Germinal center (tissue), 1 donor: ENCODE measurements around the gene TSC2.
"Not testable (repeated sequence)": the region's sequence is repeated elsewhere in the genome, so short reads cannot be mapped to it uniquely, and the experiment has no call there.

ENCODE experiments used
- DNase-seq: peaks from one replicate; pipeline ENCODE4 v3.0.0; 2012; ENCODE audit warnings: mixed read lengths, low spot score

TSC2 gene

DNA sequence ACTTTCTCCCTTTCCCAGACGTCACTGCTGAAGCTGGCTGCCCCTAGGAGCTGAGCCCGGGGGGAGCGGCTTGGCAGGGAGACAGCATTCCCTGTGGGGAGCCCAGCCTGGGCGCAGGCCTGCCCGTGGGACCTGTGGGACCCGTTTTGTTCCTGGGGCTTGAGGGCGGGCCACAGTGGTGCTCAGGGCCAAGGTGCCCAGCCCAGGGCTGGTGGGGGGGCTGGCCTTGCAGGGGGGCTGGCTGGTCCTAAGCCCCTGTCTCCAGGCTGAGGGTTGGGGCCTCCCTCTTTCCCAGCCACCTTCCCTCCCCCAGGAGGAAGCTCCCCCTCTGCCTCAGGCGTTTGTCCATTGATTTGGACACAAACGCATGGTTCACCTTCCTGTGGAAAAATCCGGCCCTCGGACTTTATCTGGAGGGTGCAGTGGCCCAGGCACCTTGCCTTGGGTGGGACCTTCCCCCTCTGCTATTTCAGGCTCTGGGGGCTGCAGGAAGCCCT lies 16.7 kb upstream of the TSC2 start:
- DNase-seq, result no peak

DNA sequence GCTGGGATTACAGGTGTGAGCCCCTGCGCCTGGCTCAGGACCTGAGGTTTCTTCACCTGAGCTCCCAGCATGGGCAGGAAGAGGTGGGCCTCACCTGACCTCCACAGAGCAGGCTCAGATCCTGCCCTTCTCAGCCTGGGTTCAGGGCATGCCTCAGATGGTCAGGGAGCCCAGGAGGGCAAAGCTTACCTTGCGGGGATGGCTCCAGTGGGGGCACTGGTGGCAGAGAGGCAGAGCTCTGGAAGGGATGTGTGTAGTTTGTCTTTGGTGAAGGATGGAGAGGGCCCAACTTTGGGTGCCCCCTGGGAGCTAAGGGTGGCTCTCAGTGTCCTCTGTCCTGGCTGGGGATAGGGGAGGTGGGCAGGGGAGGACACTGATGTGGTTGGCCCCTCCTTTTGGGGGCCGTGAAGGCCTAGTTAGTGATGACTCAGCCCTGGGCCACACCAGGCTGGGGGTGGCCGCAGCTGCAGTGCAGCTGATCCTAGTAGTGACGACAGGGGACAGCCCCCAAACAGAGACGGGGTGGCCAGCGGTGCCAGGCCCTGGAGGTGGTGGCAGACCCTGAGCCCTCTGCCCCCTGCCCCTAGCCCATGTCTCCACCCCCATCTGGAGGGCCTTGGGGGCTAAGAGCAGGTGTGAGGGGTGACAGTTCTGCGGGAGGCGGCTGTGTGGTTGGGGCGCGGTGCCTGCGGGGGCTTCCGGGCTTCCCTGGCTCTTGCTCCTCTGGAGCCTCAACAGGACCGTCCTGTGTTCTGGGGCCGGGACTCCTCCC lies 15.3 kb upstream of the TSC2 start:
- no peak for DNase-seq

DNA sequence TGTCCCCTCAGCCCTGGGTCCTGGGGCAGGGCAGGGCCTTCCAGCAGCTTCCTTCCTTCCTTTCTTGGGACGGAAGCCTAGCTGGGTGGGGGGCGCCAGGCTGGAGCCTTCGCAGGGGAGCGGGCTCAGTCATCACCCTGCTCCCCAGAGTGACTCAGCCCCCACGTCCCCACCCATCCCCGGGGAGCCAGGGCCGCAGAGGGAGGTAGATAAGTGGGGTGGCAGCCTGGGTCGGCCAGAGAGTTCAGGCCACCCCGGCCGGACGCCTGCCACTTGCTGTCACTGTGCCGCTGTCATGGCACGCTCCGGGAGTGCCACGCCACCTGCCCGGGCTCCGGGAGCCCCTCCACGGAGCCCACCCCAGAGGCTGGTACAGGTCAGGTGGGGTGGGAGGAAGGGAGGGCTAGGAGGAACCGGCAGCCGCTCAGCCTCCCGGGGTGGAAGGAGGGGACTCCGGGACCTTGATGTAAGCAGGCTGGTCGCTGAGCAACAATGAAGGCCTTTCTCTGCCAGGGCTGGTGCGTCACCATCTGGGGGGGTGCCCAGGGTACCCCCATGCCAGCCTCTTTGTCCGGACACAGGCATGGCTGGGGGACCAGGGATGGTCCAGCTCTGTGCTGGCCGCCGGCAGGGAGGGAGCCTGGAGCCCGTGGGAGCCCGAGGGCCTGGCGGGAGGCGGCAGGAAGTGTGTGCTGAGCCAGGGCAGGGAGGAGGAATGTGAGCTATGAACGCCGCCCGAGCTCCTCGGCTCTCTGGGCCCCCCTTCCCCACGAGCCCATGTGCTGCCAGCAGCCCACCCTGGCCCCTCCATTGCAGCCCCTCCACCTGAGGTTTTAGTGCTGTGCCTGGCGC lies 14.5 kb upstream of the TSC2 start:
- DNase-seq, result no peak

DNA sequence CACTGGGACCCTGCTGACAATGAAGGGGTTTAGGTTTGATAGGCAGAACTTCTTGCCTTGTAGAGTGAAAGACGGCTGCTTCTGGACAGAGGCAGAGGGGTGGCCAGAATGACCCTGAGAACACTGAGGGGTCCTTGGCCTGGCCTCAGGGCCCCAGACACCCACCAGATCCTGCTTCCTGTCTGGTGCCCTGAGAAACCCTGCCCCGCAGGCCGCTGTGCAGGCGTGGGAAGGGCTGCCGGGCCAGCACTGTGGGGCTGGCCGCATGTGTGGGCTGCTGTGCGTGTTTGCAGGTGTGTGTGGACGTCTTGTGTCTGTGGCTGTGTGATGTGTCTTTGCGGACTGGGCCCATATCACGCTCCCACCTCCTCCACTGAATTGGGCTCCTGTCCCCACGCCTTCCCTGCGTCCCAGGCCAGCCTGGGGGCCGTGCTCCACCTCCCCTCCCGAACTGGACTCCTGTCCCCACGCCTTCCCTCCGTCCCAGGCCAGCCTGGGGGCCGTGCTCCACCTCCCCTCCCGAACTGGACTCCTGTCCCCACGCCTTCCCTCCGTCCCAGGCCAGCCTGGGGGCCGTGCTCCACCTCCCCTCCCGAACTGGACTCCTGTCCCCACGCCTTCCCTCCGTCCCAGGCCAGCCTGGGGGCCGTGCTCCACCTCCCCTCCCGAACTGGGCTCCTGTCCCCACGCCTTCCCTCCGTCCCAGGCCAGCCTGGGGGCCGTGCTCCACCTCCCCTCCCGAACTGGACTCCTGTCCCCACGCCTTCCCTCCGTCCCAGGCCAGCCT lies 13.7 kb upstream of the TSC2 start:
- DNase-seq, result not testable (repeated sequence)

DNA sequence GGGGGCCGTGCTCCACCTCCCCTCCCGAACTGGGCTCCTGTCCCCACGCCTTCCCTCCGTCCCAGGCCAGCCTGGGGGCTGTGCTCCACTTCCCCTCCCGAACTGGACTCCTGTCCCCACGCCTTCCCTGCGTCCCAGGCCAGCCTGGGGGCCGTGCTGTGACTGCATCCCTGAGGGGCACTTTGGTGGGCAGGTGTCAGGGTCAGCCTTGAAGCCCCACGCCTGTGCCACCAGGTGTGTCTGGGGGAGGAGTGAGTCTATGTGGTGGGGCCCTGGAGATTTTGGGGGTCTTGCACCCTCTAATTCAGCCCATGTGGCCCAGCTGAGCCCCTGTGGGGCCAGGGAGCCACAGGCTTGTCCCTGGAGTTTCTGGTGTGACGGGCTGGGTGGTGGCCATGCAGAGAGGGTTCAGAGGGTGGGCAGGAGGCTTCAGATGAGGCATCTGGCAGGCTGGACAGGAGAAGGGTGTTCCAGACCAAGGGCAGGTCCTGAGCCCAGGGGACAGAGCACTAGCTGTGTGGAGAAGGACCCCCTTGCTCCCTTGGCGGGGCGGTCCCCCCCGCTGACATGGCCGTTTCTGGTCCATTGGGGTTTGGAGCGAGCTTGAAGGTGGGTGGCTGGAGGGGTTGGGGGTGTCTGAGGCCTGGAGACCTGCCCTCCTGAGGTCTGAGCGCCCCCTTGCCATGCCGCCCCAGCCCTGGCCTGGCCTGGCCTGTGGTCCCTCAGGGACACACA lies 12.9 kb upstream of the TSC2 start:
- no peak for DNase-seq

DNA sequence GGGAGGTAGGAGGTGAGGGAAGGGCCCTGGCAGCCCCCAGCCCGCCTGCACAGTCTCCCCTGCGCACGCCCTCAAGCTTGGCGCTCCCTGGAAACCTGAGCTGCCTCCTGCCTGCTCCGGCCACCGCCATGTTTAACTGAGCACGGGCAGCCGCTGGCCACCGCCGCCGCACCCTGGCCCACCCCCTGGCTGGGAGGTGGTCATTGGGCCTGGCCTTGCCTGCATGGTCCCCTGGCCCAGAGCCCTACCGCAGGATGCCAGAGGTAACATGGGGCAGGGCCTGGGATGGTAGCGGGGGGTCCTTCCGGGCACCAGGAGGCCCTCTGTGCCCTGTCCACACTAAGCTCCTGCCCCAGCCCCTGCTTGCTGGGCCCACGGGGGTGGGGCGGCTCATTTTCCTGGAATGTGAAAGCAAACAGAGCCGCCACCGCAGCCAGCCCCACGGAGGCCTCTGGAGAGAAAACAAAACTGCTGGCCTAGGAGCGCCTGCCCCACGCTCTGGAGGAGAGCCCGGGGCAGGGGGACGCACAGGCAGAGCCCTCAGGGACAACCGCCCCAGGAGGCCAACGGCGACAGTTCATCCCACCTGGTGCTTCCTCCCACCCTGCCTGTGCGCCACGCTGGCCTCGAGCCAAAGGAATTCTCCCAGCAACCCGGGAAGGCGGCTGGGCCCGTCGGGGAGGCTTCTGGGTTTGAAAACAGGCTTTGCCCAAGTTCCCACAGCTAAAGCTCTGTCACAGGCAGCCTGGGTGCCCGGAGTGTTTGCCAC lies 12.2 kb upstream of the TSC2 start:
- DNase-seq, result no peak

DNA sequence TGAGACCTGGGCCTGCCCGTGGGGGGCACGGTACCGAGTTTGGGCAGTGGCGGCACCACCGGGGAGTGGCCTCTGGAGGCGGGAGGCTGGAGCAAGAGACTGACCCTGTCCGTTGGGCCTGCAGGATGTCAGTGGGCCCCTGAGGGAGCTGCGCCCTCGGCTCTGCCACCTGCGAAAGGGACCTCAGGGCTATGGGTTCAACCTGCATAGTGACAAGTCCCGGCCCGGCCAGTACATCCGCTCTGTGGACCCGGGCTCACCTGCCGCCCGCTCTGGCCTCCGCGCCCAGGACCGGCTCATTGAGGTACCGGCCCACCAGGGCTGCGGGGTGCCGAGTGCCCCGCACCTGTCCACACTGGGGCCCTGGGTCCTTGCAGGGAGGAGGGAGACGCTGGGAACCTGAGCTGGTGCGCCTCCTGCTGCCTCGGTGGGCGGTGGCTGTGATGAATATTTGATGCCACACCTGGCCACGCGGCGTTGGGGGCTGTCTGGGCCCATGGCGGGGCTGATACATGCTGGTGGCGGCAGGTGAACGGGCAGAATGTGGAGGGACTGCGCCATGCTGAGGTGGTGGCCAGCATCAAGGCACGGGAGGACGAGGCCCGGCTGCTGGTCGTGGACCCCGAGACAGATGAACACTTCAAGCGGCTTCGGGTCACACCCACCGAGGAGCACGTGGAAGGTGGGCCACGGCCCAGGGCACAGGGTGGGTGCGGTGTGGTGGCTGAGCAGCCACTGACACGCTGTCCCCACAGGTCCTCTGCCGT lies 11.4 kb upstream of the TSC2 start:
- DNase-seq, result no peak

DNA sequence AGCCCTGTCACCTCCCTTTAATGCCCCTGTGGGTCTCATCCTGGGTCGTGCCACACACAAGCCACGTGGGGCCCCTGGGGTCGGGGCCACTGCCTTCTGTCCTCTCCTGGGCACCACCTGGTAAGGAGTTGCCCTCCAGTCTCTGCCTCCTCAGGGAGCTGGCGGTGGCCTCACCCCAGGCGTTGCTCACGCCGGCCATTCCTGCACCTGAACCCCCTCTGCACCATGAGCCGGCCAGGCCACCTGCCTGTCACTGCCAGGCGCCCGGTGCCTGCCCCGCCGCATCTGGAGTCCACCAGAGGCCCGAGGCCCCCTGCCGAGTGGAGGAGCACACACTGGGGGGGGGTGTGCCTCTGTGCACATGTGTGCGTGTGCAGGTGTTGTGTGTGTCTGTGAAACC lies 10.7 kb upstream of the TSC2 start:
- DNase-seq, result no peak

DNA sequence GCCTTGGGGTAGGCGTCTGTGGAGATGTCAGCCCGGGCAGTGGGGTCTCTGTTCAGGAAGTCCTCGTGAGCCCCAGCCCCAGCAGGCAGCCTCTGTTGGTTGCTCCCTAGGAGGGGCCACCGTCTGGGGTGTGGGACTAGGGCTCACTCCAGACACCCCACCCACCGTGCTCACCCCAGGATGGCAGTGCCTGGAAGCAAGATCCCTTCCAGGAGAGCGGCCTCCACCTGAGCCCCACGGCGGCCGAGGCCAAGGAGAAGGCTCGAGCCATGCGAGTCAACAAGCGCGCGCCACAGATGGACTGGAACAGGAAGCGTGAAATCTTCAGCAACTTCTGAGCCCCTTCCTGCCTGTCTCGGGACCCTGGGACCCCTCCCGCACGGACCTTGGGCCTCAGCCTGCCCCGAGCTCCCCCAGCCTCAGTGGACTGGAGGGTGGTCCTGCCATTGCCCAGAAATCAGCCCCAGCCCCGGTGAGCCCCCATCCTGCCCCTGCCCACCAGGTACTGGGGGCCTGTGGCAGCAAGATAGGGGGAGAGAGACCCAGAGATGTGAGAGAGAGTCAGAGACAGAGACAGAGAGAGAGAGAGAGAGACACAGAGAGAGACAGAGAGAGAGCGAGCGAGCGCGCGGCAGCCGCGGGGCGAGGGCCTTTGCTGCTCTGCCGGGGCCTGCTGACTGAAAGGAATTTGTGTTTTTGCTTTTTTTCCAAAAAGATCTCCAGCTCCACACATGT lies 10.0 kb upstream of the TSC2 start:
- no peak for DNase-seq

DNA sequence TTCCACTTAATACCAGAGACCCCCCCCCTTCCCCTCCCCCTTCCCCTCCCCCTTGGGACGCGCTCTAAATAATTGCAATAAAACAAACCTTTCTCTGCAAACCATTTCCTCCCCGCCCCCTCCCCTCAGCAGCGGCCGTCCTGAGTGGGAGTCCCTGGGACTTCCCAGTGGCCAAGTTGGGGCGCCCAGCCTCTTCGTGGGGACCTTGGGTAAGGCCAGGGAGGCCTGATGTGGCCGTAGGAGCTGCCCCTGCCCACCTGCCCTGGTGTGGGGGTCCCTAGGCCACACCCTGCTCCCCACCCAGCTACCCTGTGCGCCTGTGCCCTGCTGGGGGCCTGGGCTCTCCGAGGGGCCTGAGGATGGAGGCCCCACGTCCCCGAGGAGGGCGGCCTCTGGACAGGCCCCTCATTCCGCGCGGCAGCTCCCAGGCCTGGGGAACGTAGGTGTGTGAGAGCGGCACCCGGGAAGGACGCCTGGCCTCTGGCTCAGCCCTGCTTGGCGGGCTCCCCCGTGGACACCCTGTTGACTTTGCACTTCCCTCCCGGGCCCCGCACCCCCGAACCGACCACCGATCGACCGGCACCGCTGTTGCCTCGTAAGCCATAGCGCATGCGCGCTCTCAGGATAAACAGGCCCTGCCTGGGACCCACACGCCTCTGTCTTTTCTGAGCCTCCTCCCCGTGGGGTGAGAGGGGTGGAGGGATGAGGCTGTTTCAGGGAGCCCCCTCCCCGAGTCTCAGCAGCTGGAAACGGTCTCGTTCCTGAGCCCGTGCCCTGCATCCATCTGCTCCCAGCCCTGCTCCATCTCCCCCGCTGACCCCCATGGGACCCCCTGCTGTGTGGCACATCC lies 9.2 kb upstream of the TSC2 start:
- DNase-seq, result no peak

DNA sequence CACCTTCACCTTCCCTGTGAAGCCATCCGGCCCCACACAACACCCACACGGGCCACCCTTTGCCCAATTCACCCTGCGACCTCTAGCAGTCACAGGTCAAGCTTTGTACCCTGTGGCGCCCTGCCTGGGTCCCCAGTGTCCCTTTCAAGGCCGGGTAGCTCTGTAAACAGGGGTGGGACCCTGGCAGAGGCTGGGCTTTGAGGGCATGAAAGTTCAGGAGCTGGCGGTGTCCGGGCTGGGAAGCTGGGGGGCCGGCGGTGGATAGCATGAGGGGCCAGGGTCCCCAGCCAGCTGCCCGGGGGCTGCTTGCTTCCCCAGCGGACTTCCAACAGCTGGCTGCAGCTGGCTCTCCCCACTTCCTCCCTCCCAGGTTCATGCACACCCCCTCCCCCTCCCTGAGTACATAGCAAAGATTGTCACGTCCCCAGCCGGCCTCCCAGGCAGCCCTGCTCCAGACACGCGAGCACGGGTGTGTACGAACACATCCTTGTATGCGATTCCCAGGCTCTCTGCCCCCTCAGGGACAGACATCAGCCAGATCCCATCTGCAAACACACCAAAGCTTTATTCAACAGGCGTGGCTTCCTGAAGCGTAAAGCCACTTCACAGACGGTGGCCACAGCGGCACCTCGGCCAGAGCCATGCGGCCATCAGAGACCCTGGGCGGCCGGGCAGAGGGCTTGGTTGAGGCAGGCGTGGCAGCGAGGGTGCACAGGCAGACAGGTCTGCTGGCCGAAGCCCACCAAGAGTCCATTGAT lies 8.3 kb upstream of the TSC2 start:
- DNase-seq, result no peak

DNA sequence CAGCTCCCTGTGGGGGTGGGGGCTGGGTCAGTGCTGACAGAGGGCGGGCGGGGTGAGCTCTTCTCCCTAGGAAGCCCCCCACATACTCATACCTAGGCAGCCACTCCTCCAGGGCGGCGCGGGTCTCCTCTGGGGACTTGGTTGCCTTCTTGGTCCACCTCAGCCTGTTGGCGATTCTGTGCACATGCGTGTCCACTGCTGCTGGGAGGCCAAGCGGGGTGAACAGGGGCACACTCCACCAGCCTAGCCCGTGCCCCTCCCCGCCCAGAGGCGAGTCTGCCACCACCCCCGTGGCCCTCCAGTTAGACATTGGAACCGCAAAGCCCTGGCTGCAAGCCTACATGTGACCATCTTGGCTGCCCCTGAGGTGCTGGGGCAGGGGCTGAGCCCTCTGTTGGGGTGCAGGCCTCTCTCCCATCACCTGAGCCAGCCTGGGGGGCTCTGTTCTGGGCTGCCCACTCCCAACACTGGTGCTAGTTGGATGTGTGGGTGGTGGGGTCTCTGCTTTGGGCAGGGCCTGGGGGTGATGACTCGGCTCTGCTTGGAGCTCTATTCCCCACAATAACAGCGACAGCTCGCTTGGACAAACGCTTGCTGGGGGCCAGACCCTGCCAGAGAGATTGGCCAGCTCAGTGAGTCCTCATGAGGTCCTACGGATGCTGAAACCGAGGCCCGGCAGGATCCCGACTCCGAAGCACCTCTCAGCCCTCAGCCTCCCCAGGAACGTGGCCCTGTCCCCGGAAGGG lies 7.6 kb upstream of the TSC2 start:
- no peak for DNase-seq

DNA sequence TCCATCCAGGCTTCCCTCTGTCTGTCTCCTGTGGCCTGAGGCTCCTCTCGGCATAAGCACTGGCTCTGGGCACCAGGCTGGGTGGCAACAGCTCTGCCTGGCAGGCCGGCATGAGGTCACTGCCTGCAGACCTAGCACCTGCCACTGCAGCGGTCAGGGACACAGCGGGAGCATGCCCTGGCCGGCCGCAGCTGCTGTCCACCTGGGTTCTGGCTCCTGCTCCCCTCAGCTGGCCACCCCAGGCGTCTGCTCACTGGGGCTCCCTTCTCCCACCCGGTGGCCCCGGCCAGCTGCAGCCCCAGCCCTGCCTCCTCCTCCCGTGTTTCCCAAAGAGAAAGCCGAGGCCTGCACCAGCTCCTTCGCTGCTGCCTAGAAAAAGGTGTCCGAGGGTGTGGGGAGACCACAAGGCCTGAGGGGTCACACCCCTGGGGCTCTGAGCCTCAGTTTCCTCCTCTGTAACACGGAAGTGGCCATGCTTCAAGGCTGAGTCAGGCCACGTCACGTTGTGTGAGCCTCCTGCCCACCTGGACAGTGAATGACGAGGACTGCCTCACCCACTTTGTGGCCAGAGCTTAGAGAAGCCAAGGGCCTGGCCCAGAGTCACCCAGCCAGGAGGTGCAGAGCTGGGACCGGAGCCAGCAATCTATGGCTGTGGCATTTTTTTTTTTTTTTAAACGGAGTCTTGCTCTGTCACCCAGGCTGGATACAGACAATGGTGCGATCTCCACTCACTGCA lies 6.8 kb upstream of the TSC2 start:
- no peak for DNase-seq

DNA sequence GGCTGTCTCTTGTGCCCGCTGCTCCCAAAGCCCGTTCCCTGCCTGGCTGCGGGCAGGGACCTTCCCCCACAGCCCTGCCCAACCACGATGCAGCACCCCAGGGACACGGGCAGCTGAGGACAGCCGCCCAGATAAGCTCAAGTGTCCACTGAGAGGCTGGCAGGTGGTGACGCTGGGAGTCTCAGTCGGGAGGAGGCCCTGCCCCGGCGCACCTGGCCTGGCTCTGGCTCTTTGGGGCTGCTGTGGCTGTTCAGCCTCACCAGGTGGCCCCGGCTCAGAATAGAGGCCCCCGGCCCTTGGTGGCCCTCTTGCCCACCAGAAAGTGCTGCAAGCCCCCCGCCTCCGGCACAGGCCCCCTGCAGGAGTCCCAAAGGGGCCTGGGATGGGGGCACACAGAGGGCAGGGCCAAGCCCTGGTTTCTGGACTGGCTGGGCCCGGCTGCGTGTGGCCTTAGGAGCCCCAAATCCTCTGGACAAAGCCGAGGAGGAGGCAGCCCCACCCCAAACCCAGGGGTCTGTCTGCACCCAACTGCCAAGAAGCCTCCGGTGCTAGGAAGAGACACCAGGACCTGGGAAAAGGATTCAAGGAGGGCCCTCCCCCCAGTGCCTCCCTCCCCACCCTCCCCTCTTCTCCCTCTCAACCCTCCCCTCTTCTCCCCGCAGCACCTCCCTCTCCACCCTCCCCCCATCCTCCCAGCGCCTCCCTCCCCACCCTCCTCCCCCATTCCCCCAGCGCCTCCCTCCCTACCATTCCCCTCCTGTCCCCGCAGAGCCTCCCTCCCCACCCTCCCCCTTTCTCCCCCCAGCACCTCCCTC lies 5.4 kb upstream of the TSC2 start:
- DNase-seq, result no peak

DNA sequence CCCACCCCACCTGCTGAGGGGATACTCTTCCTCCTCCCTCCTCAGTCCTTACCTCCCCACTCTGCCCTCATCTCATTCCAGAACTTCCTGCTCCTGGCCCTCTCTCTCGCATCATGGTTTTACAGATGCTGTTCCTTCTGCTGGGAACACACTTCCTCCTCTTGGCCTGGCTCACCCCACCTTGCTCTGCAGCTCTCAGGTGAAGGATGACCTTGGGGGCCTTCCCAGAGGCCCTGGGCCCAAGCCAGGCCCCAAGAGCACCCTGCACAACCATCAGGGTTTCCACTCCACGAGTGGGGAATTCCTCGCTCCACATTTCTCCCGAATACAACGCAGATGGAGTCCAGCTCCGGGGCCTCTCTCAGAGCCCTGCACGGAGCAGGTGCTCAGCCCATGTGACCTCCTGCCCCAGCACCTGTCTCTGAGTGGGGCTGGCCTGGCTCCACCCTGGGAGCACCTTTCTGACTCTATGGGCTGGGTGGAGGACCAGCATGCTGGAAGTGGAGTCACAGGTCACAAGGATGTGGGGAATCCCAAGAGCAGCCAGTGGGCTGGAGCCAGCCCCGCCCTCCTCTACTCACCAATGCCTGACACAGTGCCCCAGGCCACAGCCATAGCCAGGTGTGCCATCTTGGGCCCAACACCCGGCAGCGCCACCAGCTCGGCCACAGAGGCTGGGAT lies 4.7 kb upstream of the TSC2 start:
- no peak for DNase-seq
